PC-3 (cell line): ENCODE data around the gene SPSB4. TPM values are rescaled to one million over a fixed set of nuclear protein-coding genes. Genes with fewer than 3 reads are reported as not detected.

Experiments
- ATAC-seq: fragments of 200-7000 bp; cut with Tn5 transposase; 2 replicates; pipeline ENCODE4 v1.9.1; 2020; ENCODE audit warnings: mild to moderate bottlenecking, moderate library complexity
- BruUV-seq: library from RNA; stranded (reverse); fragments of 400-500 nt; replicated peaks from 2 replicates; lab custom pipeline; 2021; lab: Mats Ljungman, UMichigan
- CTCF ChIA-PET: fragments of 300-600 bp; sonication (Branson Sonifier 250); formaldehyde crosslinking; loops from one replicate; lab custom pipeline; 2022; ENCODE audit warnings: antibody characterized with exemption; lab: Charles Lee
- POLR2A ChIA-PET: fragments of 300-600 bp; sonication (Branson Sonifier 250); formaldehyde crosslinking; loops from one replicate; lab custom pipeline; 2022; ENCODE audit warnings: antibody characterized with exemption; ENCODE audit not compliant: unreplicated experiment; lab: Charles Lee
- DNase-seq: peaks from one replicate; pipeline ENCODE4 v3.0.0-alpha.2; 2015
- H2AFZ ChIP-seq: fragments of 300-600 bp; sonication (generic); 2 replicates; pipeline ENCODE4 v1.6.0; 2016; ENCODE audit warnings: antibody characterized with exemption, low read length
- H3F3A ChIP-seq: fragments of 300-600 bp; sonication (generic); one replicate; pipeline ENCODE4 v1.6.0; 2017; ENCODE audit warnings: antibody characterized with exemption, low read length, control low read depth, mild to moderate bottlenecking; ENCODE audit not compliant: unreplicated experiment
- H3K27ac ChIP-seq: fragments of 300-600 bp; sonication (generic); 2 replicates; pipeline ENCODE4 v1.5.1; 2016; ENCODE audit warnings: mild to moderate bottlenecking, low read length
- H3K27me3 ChIP-seq: fragments of 300-600 bp; sonication (generic); 2 replicates; pipeline ENCODE4 v1.6.1; 2016; ENCODE audit warnings: low read length, mixed read lengths
- H3K36me3 ChIP-seq: fragments of 300-600 bp; sonication (generic); 2 replicates; pipeline ENCODE4 v1.6.1; 2016; ENCODE audit warnings: low read depth, mixed run types, low read length, mixed read lengths
- H3K4me1 ChIP-seq: fragments of 300-600 bp; sonication (generic); 2 replicates; pipeline ENCODE4 v1.5.1; 2016; ENCODE audit warnings: low read length; ENCODE audit not compliant: insufficient read depth
- H3K4me2 ChIP-seq: fragments of 300-600 bp; sonication (generic); 2 replicates; pipeline ENCODE4 v1.6.0; 2016; ENCODE audit warnings: low read length
- H3K4me3 ChIP-seq: fragments of 300-600 bp; sonication (generic); 2 replicates; pipeline ENCODE4 v1.5.1; 2016; ENCODE audit warnings: mild to moderate bottlenecking, low read length, mixed read lengths
- H3K79me2 ChIP-seq: fragments of 300-600 bp; sonication (generic); 2 replicates; pipeline ENCODE4 v1.6.1; 2017; ENCODE audit warnings: low read length, mixed read lengths
- H3K9ac ChIP-seq: fragments of 300-600 bp; sonication (generic); 2 replicates; pipeline ENCODE4 v1.6.0; 2016; ENCODE audit warnings: mild to moderate bottlenecking, low read length
- H3K9me2 ChIP-seq: fragments of 300-600 bp; sonication (generic); replicated peaks from 2 replicates; pipeline ENCODE4 v1.6.1; 2016; ENCODE audit warnings: mixed run types, low read length, mixed read lengths
- H3K9me3 ChIP-seq: fragments of 300-600 bp; sonication (generic); 2 replicates; pipeline ENCODE4 v1.6.1; 2016; ENCODE audit warnings: low read length, mixed read lengths
- H4K20me1 ChIP-seq: fragments of 300-600 bp; sonication (generic); 2 replicates; pipeline ENCODE4 v1.6.1; 2016; ENCODE audit warnings: low read length, mixed read lengths
- CTCF ChIP-seq: fragments of 300-600 bp; sonication (generic); conservative IDR thresholded peaks from 2 replicates; pipeline ENCODE4 v1.5.1; 2017; ENCODE audit warnings: antibody characterized with exemption, low read depth, mild to moderate bottlenecking, low read length
- EZH2 ChIP-seq: fragments of 300-600 bp; sonication (generic); IDR thresholded peaks from one replicate; pipeline ENCODE4 v1.6.1; 2017; ENCODE audit warnings: antibody characterized with exemption, mild to moderate bottlenecking, low read length; ENCODE audit not compliant: unreplicated experiment
- EZH2phosphoT487 ChIP-seq: fragments of 300-600 bp; sonication (generic); IDR thresholded peaks from 2 replicates; pipeline ENCODE4 v1.6.1; 2018; ENCODE audit warnings: mild to moderate bottlenecking, antibody characterized with exemption, low read length, borderline replicate concordance
- intact Hi-C: fragments of 100-400 bp; cut with micrococcal nuclease; formaldehyde crosslinking; loops from 2 replicates; pipeline ENCODE4 v1.9.0; 2023
- total RNA-seq: library from RNA; depleted of rRNA; stranded (reverse); fragments of >200 nt; gene quantifications from 2 replicates; pipeline ENCODE4 v1.2.3, GENCODE V29; 2014

Gene SPSB4
- total RNA-seq, 1 experiment from 2014 or later: not detected

- no peak overlapping the region for H3K9ac ChIP-seq
- peaks cover 10% of the 10 kb centered on the region; the same call in 1 of the 2 replicates for H3K27me3 ChIP-seq
- TF ChIP-seq CTCF: no peak
- no peak for TF ChIP-seq EZH2
- TF ChIP-seq EZH2phosphoT487: no peak
- ATAC-seq (no peak), DNase-seq (no peak)
- no TSS peak for BruUV-seq
- H3K4me3 ChIP-seq: no peak overlapping the region
- H3K79me2 ChIP-seq: no peaks in the 10 kb centered on the region
- CTCF ChIA-PET: no interaction called here
- POLR2A ChIA-PET: no interaction called here
- no peak overlapping the region for H2AFZ ChIP-seq
- no peak overlapping the region for H3K4me2 ChIP-seq
- intact Hi-C loops: no loop called here
- H3K9me3 ChIP-seq: no peaks in the 10 kb centered on the region
- H3F3A ChIP-seq: no peaks in the 10 kb centered on the region
- no peaks in the 10 kb centered on the region for H4K20me1 ChIP-seq
- no peak overlapping the region for H3K27ac ChIP-seq
- no peaks in the 10 kb centered on the region for H3K9me2 ChIP-seq
- no peaks in the 10 kb centered on the region for H3K4me1 ChIP-seq
- H3K36me3 ChIP-seq: no peaks in the 10 kb centered on the region
Observed at GRCh38 chr3:141125351-141125750, 74.2 kb downstream of the SPSB4 start.

- Histone ChIP-seq H3K9ac (no peak overlapping the region), H4K20me1 (no peaks in the 10 kb centered on the region), H3K4me2 (no peak overlapping the region), H3K9me3 (no peaks in the 10 kb centered on the region), H3K79me2 (no peaks in the 10 kb centered on the region), H3K36me3 (no peaks in the 10 kb centered on the region), H2AFZ (no peak overlapping the region), H3F3A (no peaks in the 10 kb centered on the region), H3K27me3 (peaks cover 10% of the 10 kb centered on the region; the same call in 1 of the 2 replicates), H3K4me1 (no peaks in the 10 kb centered on the region), H3K4me3 (no peak overlapping the region), H3K27ac (no peak overlapping the region), H3K9me2 (no peaks in the 10 kb centered on the region)
- DNase-seq: no peak
- no peak for ATAC-seq
- ChIA-PET POLR2A (no interaction called here), CTCF (no interaction called here)
- TF ChIP-seq EZH2phosphoT487 (no peak), CTCF (no peak), EZH2 (no peak)
- no TSS peak for BruUV-seq
- intact Hi-C loops: no loop called here
Observed at GRCh38 chr3:141126661-141127343, 75.7 kb downstream of the SPSB4 start.

GRCh38 chr3:141127344-141128125 is 76.4 kb downstream of the SPSB4 start:
- no peaks in the 10 kb centered on the region for H4K20me1 ChIP-seq
- H3K27me3 ChIP-seq: peaks cover 10% of the 10 kb centered on the region; the same call in 1 of the 2 replicates
- no peaks in the 10 kb centered on the region for H3K9me2 ChIP-seq
- no peak overlapping the region for H3K27ac ChIP-seq
- H3K9ac ChIP-seq: no peak overlapping the region
- no peaks in the 10 kb centered on the region for H3K4me1 ChIP-seq
- no peaks in the 10 kb centered on the region for H3K9me3 ChIP-seq
- DNase-seq: no peak
- H2AFZ ChIP-seq: no peak overlapping the region
- POLR2A ChIA-PET: no interaction called here
- TF ChIP-seq EZH2phosphoT487 (no peak), EZH2 (no peak), CTCF (no peak)
- CTCF ChIA-PET: no interaction called here
- H3K4me3 ChIP-seq: no peak overlapping the region
- H3K4me2 ChIP-seq: no peak overlapping the region
- H3F3A ChIP-seq: no peaks in the 10 kb centered on the region
- H3K79me2 ChIP-seq: no peaks in the 10 kb centered on the region
- no peak for ATAC-seq
- H3K36me3 ChIP-seq: no peaks in the 10 kb centered on the region
- intact Hi-C loops: no loop called here
- BruUV-seq: no TSS peak
